ENCODE data around the gene FLAD1. TPM values are rescaled to one million over a fixed set of nuclear protein-coding genes. Genes with fewer than 3 reads are reported as not detected.

FLAD1 gene
- total RNA-seq, 2 donors from 2014 or later = 53.1 to 84.2 TPM

DNA sequence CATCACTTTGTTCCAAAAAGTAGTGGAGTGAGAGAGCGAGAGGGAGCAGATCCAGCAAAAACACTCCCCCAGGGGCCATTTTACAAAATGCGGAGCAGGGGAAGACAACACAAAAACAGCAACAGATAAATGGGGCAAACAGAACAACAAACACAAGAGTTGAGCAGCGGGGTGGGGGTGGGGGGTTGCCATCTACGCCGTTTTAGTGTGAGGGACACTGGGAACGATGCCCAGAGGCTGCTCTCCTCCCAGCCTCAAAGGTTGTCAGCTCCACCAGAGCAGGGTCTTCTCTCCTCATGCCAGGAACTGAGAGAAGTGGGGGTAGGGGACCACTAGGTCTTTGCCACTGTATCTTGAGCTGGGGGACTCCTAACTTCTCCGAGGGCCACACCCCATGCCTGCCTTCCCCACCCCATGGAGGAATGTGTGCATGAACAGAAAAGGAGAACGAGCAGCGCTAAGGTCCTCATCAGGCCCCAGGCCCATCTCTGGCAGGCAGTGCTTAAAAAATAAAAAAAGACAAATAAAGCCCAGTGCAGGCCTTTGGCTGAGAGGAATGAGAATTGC is 26.0 kb upstream of the FLAD1 start:
- no peaks in the 10 kb centered on the region for H3K9me3 Mint-ChIP-seq
- peak overlapping the region; percentile 99 for H3K4me3 Mint-ChIP-seq
- ATAC-seq (no peak), DNase-seq (ENCODE audit: low spot score) (no peak)
- no peaks in the 10 kb centered on the region for H3K27me3 Mint-ChIP-seq
- peak overlapping the region in 1 of 2 donors; percentile 94 for H3K27ac Mint-ChIP-seq
- H3K4me1 Mint-ChIP-seq (ENCODE audit: low read depth in 2 of 2) = peaks cover 53 to 57% of the 10 kb centered on the region in 2 donors
- H3K36me3 Mint-ChIP-seq = no peaks in the 10 kb centered on the region

- Mint-ChIP-seq H3K9me3 (no peaks in the 10 kb centered on the region), H3K4me3 (no peak overlapping the region), H3K4me1 (ENCODE audit: low read depth in 2 of 2) (peaks cover 51 to 56% of the 10 kb centered on the region in 2 donors), H3K36me3 (no peaks in the 10 kb centered on the region), H3K27me3 (no peaks in the 10 kb centered on the region), H3K27ac (peak overlapping the region in 1 of 2 donors; percentile 94)
- no peak for DNase-seq (ENCODE audit: low spot score)
- no peak for ATAC-seq
Measured at GRCh38 chr1:154958036-154958435, 25.1 kb upstream of the FLAD1 start.

DNA sequence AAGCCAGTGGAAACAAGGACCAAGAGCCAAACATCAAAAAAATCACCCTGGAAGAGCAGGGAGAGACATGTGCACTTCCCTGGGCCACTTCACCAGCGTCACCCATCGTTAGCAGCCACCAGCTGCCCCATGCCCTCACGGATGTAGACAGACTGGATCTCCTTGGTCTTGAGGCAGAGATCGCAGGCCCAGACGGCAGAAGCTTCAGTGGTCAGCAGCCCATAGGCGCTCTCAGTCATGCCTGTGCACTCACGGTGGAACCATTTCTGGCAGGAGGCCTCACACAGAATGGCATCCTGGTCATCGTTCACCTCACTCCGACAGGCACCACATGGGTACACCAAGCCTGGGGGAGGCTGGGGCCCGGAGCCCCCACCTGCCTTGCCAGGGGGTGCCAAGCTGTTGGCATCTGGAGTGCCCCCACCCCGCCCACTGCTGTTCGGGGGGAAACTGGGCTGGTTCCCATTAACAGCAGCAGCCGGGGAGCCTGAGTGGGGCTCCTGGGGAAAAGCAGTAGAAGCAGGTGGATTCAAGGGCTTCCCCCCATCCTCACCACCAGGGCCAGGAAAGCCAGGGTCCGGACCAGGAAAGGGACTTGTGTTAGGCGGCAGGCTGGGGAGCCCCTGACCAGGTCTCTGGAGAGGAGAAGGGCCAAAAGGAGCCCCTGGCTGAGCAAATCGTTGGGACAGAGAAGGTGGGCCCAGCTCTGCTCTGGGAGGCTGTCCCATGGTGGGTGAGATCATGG is 24.3 kb upstream of the FLAD1 start:
- ATAC-seq = no peak
- peaks cover 4% of the 10 kb centered on the region for H3K36me3 Mint-ChIP-seq

DNA sequence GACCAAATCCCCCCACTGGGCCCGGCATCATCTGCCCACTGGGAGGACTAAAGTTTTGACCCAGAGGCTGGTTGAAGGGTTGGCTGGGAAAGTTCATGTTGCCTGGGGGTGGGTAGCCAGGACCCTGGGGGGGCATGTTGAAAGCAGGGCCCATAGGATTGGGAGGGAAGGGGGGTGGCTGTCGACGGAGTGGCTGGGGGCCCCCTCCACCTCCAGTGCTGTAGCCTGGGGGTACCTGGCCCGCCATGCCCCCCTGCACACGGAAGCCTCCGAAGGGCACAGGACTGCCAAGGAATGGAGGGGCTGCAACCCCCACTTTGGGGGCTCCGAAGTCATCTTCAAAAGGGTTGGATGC is 23.7 kb upstream of the FLAD1 start:
- DNase-seq (ENCODE audit: low spot score) (no peak), ATAC-seq (no peak)
- H3K27ac Mint-ChIP-seq = no peak overlapping the region
- peaks cover 6% of the 10 kb centered on the region for H3K36me3 Mint-ChIP-seq
- H3K4me3 Mint-ChIP-seq = peak overlapping the region; percentile 88
- peaks cover 45 to 51% of the 10 kb centered on the region in 2 donors for H3K4me1 Mint-ChIP-seq (ENCODE audit: low read depth in 2 of 2)
- H3K27me3 Mint-ChIP-seq = no peaks in the 10 kb centered on the region
- no peaks in the 10 kb centered on the region for H3K9me3 Mint-ChIP-seq

More for the DNA sequence above, 24.3 kb upstream of the FLAD1 start:
- DNase-seq (ENCODE audit: low spot score) = no peak
- Mint-ChIP-seq H3K27ac (no peak overlapping the region), H3K27me3 (no peaks in the 10 kb centered on the region), H3K9me3 (no peaks in the 10 kb centered on the region), H3K4me3 (peak overlapping the region; percentile 17), H3K4me1 (ENCODE audit: low read depth in 2 of 2) (peaks cover 48 to 54% of the 10 kb centered on the region in 2 donors)

- peak overlapping the region; percentile 81 to 84 for H3K27ac Mint-ChIP-seq
- peaks cover 36 to 39% of the 10 kb centered on the region in 2 donors for H3K4me1 Mint-ChIP-seq (ENCODE audit: low read depth in 2 of 2)
- H3K36me3 Mint-ChIP-seq = peaks cover 6% of the 10 kb centered on the region
- DNase-seq (ENCODE audit: low spot score) = no peak
- H3K27me3 Mint-ChIP-seq = no peaks in the 10 kb centered on the region
- no peak for ATAC-seq
- H3K4me3 Mint-ChIP-seq = peak overlapping the region; percentile 88
- no peaks in the 10 kb centered on the region for H3K9me3 Mint-ChIP-seq
Measured at GRCh38 chr1:154960446-154961136, 22.6 kb upstream of the FLAD1 start.

DNA sequence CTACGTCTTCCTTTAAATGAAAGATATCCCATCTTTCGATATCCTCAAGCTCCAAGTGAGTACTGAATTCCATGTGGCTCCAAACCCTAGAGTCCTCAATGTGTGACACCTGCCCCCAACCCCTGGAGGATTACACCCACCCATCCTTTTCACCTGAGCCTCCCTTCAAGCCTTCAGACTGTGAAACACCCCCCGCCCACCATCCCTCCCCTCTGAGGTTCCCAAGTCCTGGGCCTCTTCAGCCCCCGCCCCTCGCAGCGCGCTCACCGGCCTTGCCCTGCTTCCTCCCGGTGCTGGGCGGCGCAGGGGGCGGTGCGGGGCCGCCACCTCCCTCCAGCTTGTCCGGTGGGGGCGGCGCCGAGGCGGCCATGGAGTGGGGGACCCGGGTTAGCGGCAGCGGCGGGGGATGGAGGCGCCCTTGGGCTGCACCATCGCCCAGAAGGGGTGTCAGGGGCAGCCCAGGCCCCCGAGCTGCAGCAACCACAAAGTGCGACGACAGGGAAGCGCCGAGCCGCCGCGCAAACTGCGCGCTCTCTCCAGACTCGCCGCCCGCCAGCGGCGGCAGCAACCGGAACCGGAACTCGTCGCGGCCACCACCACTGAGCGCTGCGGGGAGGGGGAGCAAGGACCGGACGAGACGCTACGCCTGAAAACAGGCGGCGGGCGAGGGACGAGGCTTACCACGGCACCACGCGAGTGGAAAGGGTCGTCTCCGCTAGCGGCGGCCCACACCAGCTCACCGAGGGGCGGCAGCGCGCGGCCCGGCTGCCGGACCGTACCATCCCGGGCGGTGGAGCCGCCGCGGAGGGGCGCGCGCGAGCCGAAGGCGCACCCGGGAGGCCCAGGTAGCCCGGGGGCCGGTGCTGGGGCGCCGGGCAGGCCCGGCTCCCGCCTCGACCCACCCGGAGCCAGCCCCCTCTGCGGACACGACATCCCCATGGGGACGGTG is 21.7 kb upstream of the FLAD1 start, which contains the start of gene PYGO2:
TSS of gene PYGO2 (minus strand) at position 576 of the 949 bp plus-strand sequence. CDS start at position 370, 206 bp downstream.
- Mint-ChIP-seq H3K4me3 (peak within 1 kb of the TSS; percentile 88), H3K9me3 (no peaks in the 10 kb centered on the region), H3K4me1 (ENCODE audit: low read depth in 2 of 2) (peaks cover 28 to 30% of the 10 kb centered on the region in 2 donors), H3K27ac (peak within 1 kb of the TSS; percentile 81 to 84), H3K36me3 (peaks cover 6% of the 10 kb centered on the region), H3K27me3 (no peaks in the 10 kb centered on the region)
- ATAC-seq (peak; percentile 93), DNase-seq (ENCODE audit: low spot score) (peak; percentile 88)

DNA sequence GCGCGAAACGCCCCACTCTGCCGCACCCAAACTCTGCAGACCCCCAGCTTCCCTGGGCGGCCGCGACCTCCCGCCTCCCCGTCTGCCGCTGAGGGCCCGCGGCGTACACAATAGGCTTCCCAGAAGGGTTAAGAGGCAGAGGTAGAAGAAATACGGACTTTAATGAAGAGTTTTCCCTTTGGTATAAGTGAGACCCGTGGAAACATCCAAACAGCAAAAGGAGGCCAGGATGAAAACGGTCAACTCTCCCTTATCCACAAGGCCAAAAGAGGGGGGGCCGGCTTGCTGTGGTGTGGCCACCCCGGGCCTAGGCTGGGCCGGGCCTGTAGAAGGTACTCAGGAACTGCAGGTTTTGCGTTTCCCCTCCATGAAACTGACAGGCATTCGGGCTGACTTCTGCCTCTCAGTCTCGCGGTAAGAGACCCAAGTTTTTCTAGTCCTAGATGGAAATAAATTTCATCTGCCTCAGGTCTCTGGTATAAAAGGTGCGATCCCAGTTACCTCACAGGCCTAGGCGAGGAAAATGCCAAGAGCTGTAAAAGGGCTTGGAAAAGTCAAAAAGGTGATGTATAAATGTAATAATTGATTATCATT is 20.9 kb upstream of the FLAD1 start:
- peak overlapping the region; percentile 78 to 81 for H3K27ac Mint-ChIP-seq
- H3K9me3 Mint-ChIP-seq = no peaks in the 10 kb centered on the region
- H3K27me3 Mint-ChIP-seq = no peaks in the 10 kb centered on the region
- no peak for DNase-seq (ENCODE audit: low spot score)
- H3K4me3 Mint-ChIP-seq = peak overlapping the region; percentile 87
- peaks cover 28 to 29% of the 10 kb centered on the region in 2 donors for H3K4me1 Mint-ChIP-seq (ENCODE audit: low read depth in 2 of 2)
- H3K36me3 Mint-ChIP-seq = peaks cover 6% of the 10 kb centered on the region
- ATAC-seq = peak in 1 of 2 donors; percentile 9

DNA sequence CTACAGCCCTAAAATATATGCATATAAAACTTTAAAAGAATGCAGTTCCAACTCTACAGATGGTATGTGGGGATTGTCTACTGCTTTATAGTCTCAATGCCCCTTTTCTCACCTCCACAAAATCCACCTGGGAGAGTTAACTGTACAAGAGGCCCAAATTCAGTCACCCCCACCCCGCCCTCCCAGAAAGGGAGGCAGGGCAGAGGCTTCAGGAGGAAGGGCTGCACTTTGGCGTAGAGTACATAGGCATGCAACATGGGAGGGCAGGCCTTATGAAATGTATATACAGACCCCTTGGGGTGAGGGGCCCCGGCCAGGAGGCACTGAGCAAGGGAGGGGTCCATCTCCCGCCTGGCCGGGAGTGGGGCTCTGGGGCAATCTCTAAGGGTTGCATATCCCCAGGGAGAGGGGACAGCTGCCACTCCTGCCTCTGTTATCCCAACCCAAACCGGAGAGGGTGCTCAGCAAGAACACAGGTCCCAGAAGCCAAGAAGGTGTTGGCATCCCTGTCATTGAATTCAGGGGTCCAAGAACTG is 20.3 kb upstream of the FLAD1 start:
- no peak for DNase-seq (ENCODE audit: low spot score)
- H3K4me1 Mint-ChIP-seq (ENCODE audit: low read depth in 2 of 2) = peaks cover 28 to 29% of the 10 kb centered on the region in 2 donors
- no peak for ATAC-seq
- no peaks in the 10 kb centered on the region for H3K27me3 Mint-ChIP-seq
- peak overlapping the region; percentile 78 to 81 for H3K27ac Mint-ChIP-seq
- H3K4me3 Mint-ChIP-seq = peak overlapping the region; percentile 87
- H3K9me3 Mint-ChIP-seq = no peaks in the 10 kb centered on the region
- H3K36me3 Mint-ChIP-seq = peaks cover 6% of the 10 kb centered on the region

DNA sequence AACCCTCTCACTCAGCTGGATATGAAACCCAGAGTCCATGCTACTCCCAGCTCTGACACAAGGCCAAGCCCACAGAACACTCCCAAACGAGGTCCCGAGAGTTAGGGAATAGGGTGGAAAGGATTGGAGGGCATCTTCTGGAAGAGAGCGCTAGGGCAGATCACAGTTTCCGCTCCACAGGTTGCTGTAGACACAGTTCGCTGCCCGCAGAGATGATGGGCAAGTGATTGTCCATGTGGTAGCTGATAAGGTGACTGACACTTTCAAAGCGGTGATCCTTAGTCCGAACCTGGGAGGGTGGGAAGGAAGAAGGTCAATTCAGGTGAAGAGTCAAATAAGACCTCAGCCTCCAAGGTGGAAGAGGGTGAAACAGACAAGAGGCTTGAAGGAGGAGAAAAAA is 19.5 kb upstream of the FLAD1 start:
- peaks cover 24 to 29% of the 10 kb centered on the region in 2 donors for H3K4me1 Mint-ChIP-seq (ENCODE audit: low read depth in 2 of 2)
- no peaks in the 10 kb centered on the region for H3K9me3 Mint-ChIP-seq
- no peak for ATAC-seq
- peak overlapping the region; percentile 12 to 31 for H3K27ac Mint-ChIP-seq
- no peak for DNase-seq (ENCODE audit: low spot score)
- H3K4me3 Mint-ChIP-seq = no peak overlapping the region
- peaks cover 6% of the 10 kb centered on the region for H3K36me3 Mint-ChIP-seq
- no peaks in the 10 kb centered on the region for H3K27me3 Mint-ChIP-seq

DNA sequence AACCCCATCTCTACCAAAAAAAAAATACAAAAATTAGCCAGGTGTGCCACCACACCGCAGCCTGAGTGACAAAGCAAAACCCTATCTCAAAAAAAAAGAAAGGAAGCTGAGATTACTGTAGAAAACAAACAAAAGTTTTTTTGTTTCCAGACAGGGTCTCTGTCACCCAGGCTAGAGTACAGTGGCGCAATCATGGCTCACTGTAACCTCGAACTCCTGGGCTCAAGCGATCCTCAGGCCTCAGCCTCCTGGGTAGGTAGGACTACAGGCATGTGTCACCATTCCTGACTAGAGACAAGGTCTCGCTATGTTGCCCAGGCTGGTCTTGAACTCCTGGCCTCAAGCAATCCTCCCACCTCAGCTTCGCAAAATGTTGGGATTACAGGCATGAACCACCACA is 18.8 kb upstream of the FLAD1 start:
- DNase-seq (ENCODE audit: low spot score) = no peak
- Mint-ChIP-seq H3K27me3 (no peaks in the 10 kb centered on the region), H3K4me3 (no peak overlapping the region), H3K4me1 (ENCODE audit: low read depth in 2 of 2) (peaks cover 30 to 35% of the 10 kb centered on the region in 2 donors), H3K9me3 (no peaks in the 10 kb centered on the region), H3K36me3 (peaks cover 6% of the 10 kb centered on the region), H3K27ac (peak overlapping the region in 1 of 2 donors; percentile 12)
- ATAC-seq = no peak

GRCh38 chr1:154966111-154966510 is 17.0 kb upstream of the FLAD1 start:
- H3K4me3 Mint-ChIP-seq = no peak overlapping the region
- DNase-seq (ENCODE audit: low spot score) (no peak), ATAC-seq (no peak)
- H3K27ac Mint-ChIP-seq = no peak overlapping the region
- H3K36me3 Mint-ChIP-seq = peaks cover 6% of the 10 kb centered on the region
- peaks cover 32 to 34% of the 10 kb centered on the region in 2 donors for H3K4me1 Mint-ChIP-seq (ENCODE audit: low read depth in 2 of 2)
- H3K9me3 Mint-ChIP-seq = no peaks in the 10 kb centered on the region
- H3K27me3 Mint-ChIP-seq = no peaks in the 10 kb centered on the region

- no peaks in the 10 kb centered on the region for H3K9me3 Mint-ChIP-seq
- H3K4me3 Mint-ChIP-seq = no peak overlapping the region
- H3K36me3 Mint-ChIP-seq = peaks cover 6% of the 10 kb centered on the region
- no peak overlapping the region for H3K27ac Mint-ChIP-seq
- ATAC-seq = no peak
- H3K4me1 Mint-ChIP-seq (ENCODE audit: low read depth in 2 of 2) = peaks cover 37 to 39% of the 10 kb centered on the region in 2 donors
- DNase-seq (ENCODE audit: low spot score) = no peak
- no peaks in the 10 kb centered on the region for H3K27me3 Mint-ChIP-seq
Measured at GRCh38 chr1:154967331-154967950, 15.7 kb upstream of the FLAD1 start.
